ENCODE data around the gene CALM1. TPM values are rescaled to one million over a fixed set of nuclear protein-coding genes. Genes with fewer than 3 reads are reported as not detected.

The CALM1 gene
- total RNA-seq, 3 donors from 2014 or later (not counting 1 experiment from before 2014, with no cell fraction given) = 868 to 1,074 (median 907) TPM

DNA sequence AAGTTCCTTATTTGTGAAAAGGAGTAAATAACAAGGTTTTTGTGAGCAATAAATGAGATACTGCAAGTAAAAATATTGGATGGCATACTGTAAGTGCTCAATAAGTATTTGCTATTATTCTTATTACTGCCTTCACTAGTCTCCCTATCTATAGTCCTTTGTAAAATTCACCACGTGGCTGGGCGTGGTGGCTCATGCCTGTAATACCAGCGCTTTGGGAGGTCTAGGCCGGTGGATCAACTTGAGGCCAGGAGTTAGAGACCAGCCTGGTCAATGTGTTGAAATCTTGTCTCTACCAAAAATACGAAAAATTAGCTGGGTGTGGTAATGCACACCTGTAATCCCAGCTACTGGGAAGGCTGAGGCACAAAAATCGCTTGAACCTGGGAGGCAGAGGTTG is 18.6 kb upstream of the CALM1 start:
- Histone ChIP-seq H3K27me3 (ENCODE audit: control insufficient read depth, insufficient read depth, low read length) (no peaks in the 10 kb centered on the region), H3K9me3 (ENCODE audit: control insufficient read depth, insufficient read depth, low read length) (no peaks in the 10 kb centered on the region), H3K4me3 (ENCODE audit: low read length) (no peak overlapping the region), H3K36me3 (ENCODE audit: control insufficient read depth, insufficient read depth, low read length) (no peaks in the 10 kb centered on the region), H3K27ac (ENCODE audit: low read length) (no peak overlapping the region), H3K4me1 (ENCODE audit: control insufficient read depth, insufficient read depth, low read length) (peaks cover 5% of the 10 kb centered on the region)
- TF ChIP-seq, protein P1, sequence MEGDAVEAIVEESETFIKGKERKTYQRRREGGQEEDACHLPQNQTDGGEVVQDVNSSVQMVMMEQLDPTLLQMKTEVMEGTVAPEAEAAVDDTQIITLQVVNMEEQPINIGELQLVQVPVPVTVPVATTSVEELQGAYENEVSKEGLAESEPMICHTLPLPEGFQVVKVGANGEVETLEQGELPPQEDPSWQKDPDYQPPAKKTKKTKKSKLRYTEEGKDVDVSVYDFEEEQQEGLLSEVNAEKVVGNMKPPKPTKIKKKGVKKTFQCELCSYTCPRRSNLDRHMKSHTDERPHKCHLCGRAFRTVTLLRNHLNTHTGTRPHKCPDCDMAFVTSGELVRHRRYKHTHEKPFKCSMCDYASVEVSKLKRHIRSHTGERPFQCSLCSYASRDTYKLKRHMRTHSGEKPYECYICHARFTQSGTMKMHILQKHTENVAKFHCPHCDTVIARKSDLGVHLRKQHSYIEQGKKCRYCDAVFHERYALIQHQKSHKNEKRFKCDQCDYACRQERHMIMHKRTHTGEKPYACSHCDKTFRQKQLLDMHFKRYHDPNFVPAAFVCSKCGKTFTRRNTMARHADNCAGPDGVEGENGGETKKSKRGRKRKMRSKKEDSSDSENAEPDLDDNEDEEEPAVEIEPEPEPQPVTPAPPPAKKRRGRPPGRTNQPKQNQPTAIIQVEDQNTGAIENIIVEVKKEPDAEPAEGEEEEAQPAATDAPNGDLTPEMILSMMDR (IDR thresholded peaks at IDR 0.05) = no peak
- no peak for DNase-seq
- H3K27me3 Mint-ChIP-seq (ENCODE audit: low read depth in 2 of 2) = no peaks in the 10 kb centered on the region
- no peaks in the 10 kb centered on the region for H3K36me3 Mint-ChIP-seq
- intact Hi-C loops (cut with micrococcal nuclease) = no loop called here
- H3K4me1 Mint-ChIP-seq = no peaks in the 10 kb centered on the region
- no peaks in the 10 kb centered on the region for H3K9me3 Mint-ChIP-seq
- WGBS (ENCODE audit: insufficient coverage) = 91% methylated on average over 6 of the region's 6 CpGs
- ATAC-seq = no peak
- no peak overlapping the region for H3K27ac Mint-ChIP-seq
- no peak overlapping the region for H3K4me3 Mint-ChIP-seq

DNA sequence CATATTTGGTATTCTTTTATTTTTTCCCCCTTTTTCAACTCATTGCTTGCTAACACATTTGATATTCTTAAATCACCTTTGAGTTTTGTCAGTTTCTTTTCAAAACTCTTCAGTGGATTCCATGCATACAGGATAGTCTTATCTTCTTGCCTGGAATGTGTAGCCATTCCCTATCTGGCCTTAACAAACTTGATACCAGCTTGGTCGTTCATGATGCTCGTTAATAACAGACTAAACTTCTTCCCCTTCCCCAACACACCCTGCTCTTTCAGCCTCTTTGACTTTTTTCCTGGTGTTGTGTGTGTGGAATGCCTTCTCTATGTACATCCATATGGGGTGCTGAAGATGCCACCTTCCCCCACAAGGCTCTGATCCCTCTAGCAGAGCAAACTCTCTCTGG is 17.7 kb upstream of the CALM1 start:
- Mint-ChIP-seq H3K27me3 (ENCODE audit: low read depth in 2 of 2) (no peaks in the 10 kb centered on the region), H3K4me1 (no peaks in the 10 kb centered on the region), H3K4me3 (no peak overlapping the region), H3K9me3 (no peaks in the 10 kb centered on the region), H3K27ac (peak overlapping the region in 1 of 2 donors; percentile 18), H3K36me3 (no peaks in the 10 kb centered on the region)
- DNase-seq (no peak), ATAC-seq (no peak)
- no peak overlapping the region for H3K27ac ChIP-seq (ENCODE audit: low read length)
- H3K9me3 ChIP-seq (ENCODE audit: control insufficient read depth, insufficient read depth, low read length) = no peaks in the 10 kb centered on the region
- H3K36me3 ChIP-seq (ENCODE audit: control insufficient read depth, insufficient read depth, low read length) = no peaks in the 10 kb centered on the region
- no peaks in the 10 kb centered on the region for H3K27me3 ChIP-seq (ENCODE audit: control insufficient read depth, insufficient read depth, low read length)
- no peak overlapping the region for H3K4me3 ChIP-seq (ENCODE audit: low read length)
- peaks cover 14% of the 10 kb centered on the region for H3K4me1 ChIP-seq (ENCODE audit: control insufficient read depth, insufficient read depth, low read length)
- no CpG with 5 or more reads among the region's 2 CpGs for WGBS (ENCODE audit: insufficient coverage)
- TF ChIP-seq, protein P1 (IDR thresholded peaks at IDR 0.05) = no peak
- intact Hi-C loops (cut with micrococcal nuclease) = no loop called here

DNA sequence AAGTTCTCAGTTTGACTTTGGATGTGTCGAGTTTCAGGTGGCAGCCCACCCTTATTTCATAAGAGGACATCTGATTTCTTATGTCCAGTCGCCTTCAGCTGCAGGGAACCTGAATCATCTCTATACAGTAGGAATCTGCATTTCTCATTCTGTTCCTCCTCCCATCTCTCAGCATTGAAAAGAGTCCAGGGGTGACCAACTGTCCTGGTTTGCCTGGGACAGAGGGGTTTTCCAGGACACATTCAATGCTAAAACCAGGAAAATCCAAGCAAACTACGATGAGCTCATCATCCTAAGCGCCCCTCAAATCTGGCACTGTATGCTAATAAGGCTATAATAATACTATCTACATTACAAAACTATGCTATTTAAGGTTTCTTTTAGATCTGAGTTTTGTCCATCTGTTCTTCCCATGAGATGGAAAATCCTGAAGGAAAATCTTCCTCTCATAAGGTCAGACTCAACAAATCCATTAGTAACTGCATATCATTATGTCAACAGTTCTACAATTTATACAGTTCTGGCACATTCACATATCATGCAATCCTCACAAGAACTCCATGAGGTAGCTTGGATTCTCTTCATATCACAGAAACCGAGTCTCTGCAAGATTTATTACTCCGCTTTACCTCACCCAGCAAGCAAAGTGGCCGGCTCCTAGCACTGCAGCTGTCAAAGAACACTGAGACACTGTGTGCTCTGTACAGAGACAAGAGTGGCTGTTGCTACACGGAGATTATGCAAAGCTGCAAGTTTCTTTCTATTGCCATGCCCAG is 15.6 kb upstream of the CALM1 start:
- no peaks in the 10 kb centered on the region for H3K27me3 Mint-ChIP-seq (ENCODE audit: low read depth in 2 of 2)
- peaks cover 25% of the 10 kb centered on the region for H3K4me1 ChIP-seq (ENCODE audit: control insufficient read depth, insufficient read depth, low read length)
- DNase-seq = peak in 1 of 2 donors; percentile 19
- no peaks in the 10 kb centered on the region for H3K36me3 ChIP-seq (ENCODE audit: control insufficient read depth, insufficient read depth, low read length)
- no peaks in the 10 kb centered on the region for H3K27me3 ChIP-seq (ENCODE audit: control insufficient read depth, insufficient read depth, low read length)
- no peaks in the 10 kb centered on the region for H3K4me1 Mint-ChIP-seq
- peak overlapping the region; percentile 37 for H3K4me3 Mint-ChIP-seq
- no peaks in the 10 kb centered on the region for H3K9me3 Mint-ChIP-seq
- H3K36me3 Mint-ChIP-seq = no peaks in the 10 kb centered on the region
- H3K4me3 ChIP-seq (ENCODE audit: low read length) = no peak overlapping the region
- 94% methylated on average over 8 of the region's 8 CpGs for WGBS (ENCODE audit: insufficient coverage)
- no peaks in the 10 kb centered on the region for H3K9me3 ChIP-seq (ENCODE audit: control insufficient read depth, insufficient read depth, low read length)
- ATAC-seq = no peak
- H3K27ac ChIP-seq (ENCODE audit: low read length) = no peak overlapping the region
- no peak overlapping the region for H3K27ac Mint-ChIP-seq
- intact Hi-C loops (cut with micrococcal nuclease) = loop anchor here (5.0 kb wide), 2 partner anchors 424 to 681 kb away; partner anchors contain the start of genes RPS6KA5 and TDP1
- TF ChIP-seq, protein P1 (IDR thresholded peaks at IDR 0.05) = no peak

All from natural killer cell (primary cell).